Subcutaneous abdominal adipose tissue (tissue), 5 donors: ENCODE results near the gene GRIK4.

Source experiments
- H3K27ac ChIP-seq: one replicate; pipeline ENCODE4 v1.7.0; 2013; ENCODE audit warnings: low read depth, mild to moderate bottlenecking, inconsistent platforms, low read length, moderate library complexity
- H3K27me3 ChIP-seq, 5 donors: one replicate each; pipeline ENCODE4 v1.7.0; 2013; ENCODE audit warnings: low read length in 5 of 5, inconsistent platforms in 1 of 5; ENCODE audit not compliant: control insufficient read depth in 5 of 5, insufficient read depth in 4 of 5
- H3K36me3 ChIP-seq, 5 donors: one replicate each; pipeline ENCODE4 v1.7.0; 2013; ENCODE audit warnings: low read length in 5 of 5; ENCODE audit not compliant: control insufficient read depth in 5 of 5, insufficient read depth in 5 of 5
- H3K4me1 ChIP-seq, 5 donors: one replicate each; pipeline ENCODE4 v1.7.0; 2013; ENCODE audit warnings: low read length in 5 of 5, mild to moderate bottlenecking in 3 of 5, moderate library complexity in 1 of 5; ENCODE audit not compliant: control insufficient read depth in 5 of 5, insufficient read depth in 5 of 5
- H3K4me3 ChIP-seq, 5 donors: one replicate each; pipeline ENCODE4 v1.7.0; 2013; ENCODE audit warnings: low read length in 5 of 5, low read depth in 1 of 5
- H3K9ac ChIP-seq, 5 donors: one replicate each; pipeline ENCODE4 v1.7.0; 2013; ENCODE audit warnings: low read length in 5 of 5, mild to moderate bottlenecking in 4 of 5, moderate library complexity in 3 of 5
- H3K9me3 ChIP-seq, 5 donors: one replicate each; pipeline ENCODE4 v1.7.0; 2013; ENCODE audit warnings: low read length in 5 of 5; ENCODE audit not compliant: control insufficient read depth in 5 of 5
- donor health status: healthy.
- donor health status: healthy.
- donor health status: healthy.
- donor health status: healthy.
- donor health status: healthy.

GRIK4 gene

DNA sequence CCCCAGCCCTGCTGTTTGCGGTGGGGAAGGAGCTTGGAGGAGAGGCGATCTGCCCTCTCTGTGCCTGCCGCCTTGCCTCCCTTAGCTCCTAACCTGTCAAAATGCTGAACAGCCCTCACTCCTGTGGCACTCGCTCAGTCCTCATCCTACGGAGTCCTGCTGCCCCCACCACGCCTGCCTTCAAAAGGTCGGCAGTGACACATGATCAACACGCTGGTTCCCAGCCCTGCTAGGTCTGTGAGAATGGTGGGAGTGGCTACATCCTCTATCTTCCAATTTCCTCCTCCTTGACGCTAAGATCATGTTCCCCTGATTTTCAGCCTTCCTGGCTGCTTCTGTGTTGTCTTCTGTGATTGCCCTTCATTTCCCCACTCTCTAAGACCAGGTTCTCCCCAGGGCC is 392.1 kb downstream of the GRIK4 start:
- peaks cover 0 to 16% (median 13%) of the 10 kb centered on the region in 5 donors for H3K4me1 ChIP-seq
- H3K27me3 ChIP-seq = peaks cover 9 to 34% (median 11%) of the 10 kb centered on the region in 5 donors
- no peak overlapping the region for H3K4me3 ChIP-seq
- H3K9me3 ChIP-seq = no peaks in the 10 kb centered on the region
- no peaks in the 10 kb centered on the region for H3K36me3 ChIP-seq
- H3K27ac ChIP-seq = no peak overlapping the region
- no peak overlapping the region for H3K9ac ChIP-seq

DNA sequence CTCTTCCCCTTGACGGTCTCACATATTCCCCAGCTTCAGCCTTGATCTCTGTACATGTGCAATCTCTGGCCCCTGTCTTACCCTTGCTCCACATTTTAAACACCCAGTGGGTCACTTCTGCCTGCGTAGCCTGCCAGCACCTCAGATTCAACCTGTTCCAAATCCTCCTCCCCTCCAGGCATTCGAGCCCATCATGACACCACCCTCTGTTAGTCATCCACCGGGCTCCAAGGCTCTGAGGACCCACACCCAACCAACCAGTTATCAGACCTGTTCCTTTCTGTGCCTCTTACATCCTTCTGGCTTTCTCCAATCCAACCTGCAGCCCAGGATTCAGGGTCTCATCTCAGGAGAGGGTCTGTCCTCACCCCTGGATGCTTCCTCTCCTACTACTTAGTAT is 392.6 kb downstream of the GRIK4 start:
- Histone ChIP-seq H3K9ac (no peak overlapping the region), H3K4me3 (no peak overlapping the region), H3K36me3 (no peaks in the 10 kb centered on the region), H3K4me1 (peaks cover 0 to 20% (median 17%) of the 10 kb centered on the region in 5 donors), H3K27ac (no peak overlapping the region), H3K9me3 (no peaks in the 10 kb centered on the region), H3K27me3 (peaks cover 7 to 34% (median 11%) of the 10 kb centered on the region in 5 donors)

DNA sequence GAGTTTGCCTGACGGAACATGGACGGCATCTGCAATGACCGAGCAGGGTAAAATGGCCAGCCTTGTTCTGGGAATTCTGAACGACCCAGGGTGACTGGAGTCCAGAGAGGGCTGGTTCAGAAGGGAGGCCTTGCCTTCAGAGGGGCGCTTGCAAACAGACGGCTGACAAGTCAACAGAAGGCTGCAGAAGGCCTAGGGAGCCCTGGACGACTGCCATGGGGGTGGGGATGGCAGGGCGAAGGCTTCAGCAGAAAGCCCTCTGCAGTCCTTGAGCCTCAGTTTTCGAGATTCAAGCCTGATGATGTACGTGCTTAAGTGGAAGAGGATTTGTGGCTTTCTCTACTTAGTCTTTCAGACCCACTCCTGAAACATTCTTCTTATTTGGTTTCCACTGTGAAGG is 395.2 kb downstream of the GRIK4 start:
- H3K27ac ChIP-seq = no peak overlapping the region
- H3K9me3 ChIP-seq = no peaks in the 10 kb centered on the region

DNA sequence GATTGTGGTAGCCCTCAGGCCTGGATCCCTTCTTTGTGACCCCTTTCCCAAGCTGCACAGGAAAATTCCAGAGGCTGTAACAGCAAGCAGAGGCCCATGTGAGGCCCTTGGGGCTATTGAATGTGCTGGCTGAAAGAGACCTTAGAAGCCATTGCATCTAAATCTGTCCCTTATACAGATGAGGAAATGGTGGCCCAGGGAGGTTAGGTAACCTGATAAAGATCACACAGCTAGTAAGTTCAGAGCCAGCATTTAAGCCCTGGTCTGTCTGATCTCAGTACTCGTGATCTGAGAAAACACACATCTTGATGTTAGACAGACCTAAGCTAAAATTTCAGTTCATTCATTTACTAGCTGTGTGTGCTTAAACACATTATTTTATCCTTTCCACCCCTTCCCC is 396.4 kb downstream of the GRIK4 start:
- no peaks in the 10 kb centered on the region for H3K9me3 ChIP-seq
- no peaks in the 10 kb centered on the region for H3K36me3 ChIP-seq
- peaks cover 4 to 18% (median 7%) of the 10 kb centered on the region in 5 donors for H3K27me3 ChIP-seq
- H3K9ac ChIP-seq = no peak overlapping the region
- no peak overlapping the region for H3K27ac ChIP-seq
- H3K4me1 ChIP-seq = peaks cover 0 to 23% (median 20%) of the 10 kb centered on the region in 5 donors
- H3K4me3 ChIP-seq = no peak overlapping the region

More for the DNA sequence above, 395.2 kb downstream of the GRIK4 start:
- H3K4me1 ChIP-seq = peaks cover 0 to 23% (median 19%) of the 10 kb centered on the region in 5 donors
- H3K36me3 ChIP-seq = no peaks in the 10 kb centered on the region
- H3K27me3 ChIP-seq = peaks cover 4 to 28% (median 7%) of the 10 kb centered on the region in 5 donors
- no peak overlapping the region for H3K4me3 ChIP-seq
- no peak overlapping the region for H3K9ac ChIP-seq

DNA sequence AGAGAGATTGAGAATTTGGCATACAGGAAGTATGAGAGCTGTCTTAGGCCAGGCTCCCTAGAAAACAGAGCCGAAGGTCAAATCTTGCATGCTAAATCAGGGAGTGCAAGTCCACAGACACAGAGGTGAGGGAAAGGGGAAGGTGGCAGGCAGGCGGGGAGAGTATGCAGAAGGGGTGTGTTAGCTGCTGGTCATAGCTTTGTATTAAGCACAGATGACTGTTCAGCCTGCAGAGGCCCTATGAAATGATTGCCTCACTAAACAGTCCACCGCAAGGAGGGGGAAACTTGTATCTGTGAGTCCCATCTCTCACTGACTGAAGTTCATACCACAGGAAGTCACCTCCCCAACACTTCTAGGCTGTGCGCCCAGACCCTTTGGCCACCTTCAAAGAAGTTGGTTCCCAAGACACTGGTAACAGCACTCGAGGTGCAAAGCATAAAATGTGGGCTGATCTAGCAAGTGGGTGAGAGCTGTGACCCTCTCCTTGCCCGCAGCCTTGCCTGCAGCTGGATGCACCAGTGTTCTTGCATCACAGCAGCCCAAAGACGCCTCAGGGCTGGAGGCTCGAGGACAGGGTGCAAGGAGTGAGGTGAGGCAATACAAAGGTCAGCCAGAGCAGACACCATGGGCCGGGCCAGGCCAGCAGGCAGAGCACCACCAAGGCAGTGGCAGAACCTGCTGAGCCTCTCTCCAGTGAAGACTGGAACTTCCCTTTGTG is 397.1 kb downstream of the GRIK4 start:
- peaks cover 0 to 23% (median 20%) of the 10 kb centered on the region in 5 donors for H3K4me1 ChIP-seq
- H3K4me3 ChIP-seq = no peak overlapping the region
- no peak overlapping the region for H3K9ac ChIP-seq
- H3K36me3 ChIP-seq = no peaks in the 10 kb centered on the region
- peaks cover under 1 to 11% (median 4%) of the 10 kb centered on the region in 5 donors for H3K27me3 ChIP-seq
- no peak overlapping the region for H3K27ac ChIP-seq
- no peaks in the 10 kb centered on the region for H3K9me3 ChIP-seq

- no peak overlapping the region for H3K27ac ChIP-seq
- H3K9ac ChIP-seq = no peak overlapping the region
- H3K4me1 ChIP-seq = peaks cover 0 to 23% (median 20%) of the 10 kb centered on the region in 5 donors
- no peaks in the 10 kb centered on the region for H3K36me3 ChIP-seq
- no peaks in the 10 kb centered on the region for H3K9me3 ChIP-seq
- H3K4me3 ChIP-seq = no peak overlapping the region
- H3K27me3 ChIP-seq = peaks cover 0 to 3% (median 0%) of the 10 kb centered on the region in 5 donors
Observed at GRCh38 chr11:120909676-120910416, 398.3 kb downstream of the GRIK4 start.

- H3K27me3 ChIP-seq = peaks cover 0 to 8% (median 3%) of the 10 kb centered on the region in 5 donors
- no peak overlapping the region for H3K27ac ChIP-seq
- no peak overlapping the region for H3K4me3 ChIP-seq
- H3K9ac ChIP-seq = no peak overlapping the region
- H3K36me3 ChIP-seq = no peaks in the 10 kb centered on the region
- H3K4me1 ChIP-seq = peaks cover 0 to 18% (median 16%) of the 10 kb centered on the region in 5 donors
- no peaks in the 10 kb centered on the region for H3K9me3 ChIP-seq
Observed at GRCh38 chr11:120911943-120912342, 400.4 kb downstream of the GRIK4 start.

DNA sequence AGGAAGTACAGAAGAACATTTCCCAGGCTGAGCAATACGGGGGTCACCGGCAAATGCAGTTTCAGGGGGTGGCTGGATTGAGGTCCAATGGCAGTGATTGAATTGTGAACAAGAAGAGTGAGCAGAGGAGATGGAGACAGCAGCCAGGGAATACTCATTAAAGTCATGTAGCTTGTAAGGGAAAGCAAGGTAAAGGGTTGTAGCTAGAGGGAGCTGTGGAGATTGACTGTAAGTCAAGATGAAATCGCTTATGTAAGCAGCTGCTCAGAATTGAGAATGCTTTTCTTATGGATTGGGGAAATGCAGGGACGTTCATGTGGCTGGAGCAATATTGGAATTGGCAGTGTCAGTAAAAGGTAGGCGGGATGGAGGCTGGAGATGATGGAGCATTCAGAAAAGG is 401.0 kb downstream of the GRIK4 start:
- H3K27ac ChIP-seq = no peak overlapping the region
- no peaks in the 10 kb centered on the region for H3K36me3 ChIP-seq
- H3K9ac ChIP-seq = no peak overlapping the region

GRCh38 chr11:120912915-120913314 is 401.4 kb downstream of the GRIK4 start:
- no peaks in the 10 kb centered on the region for H3K9me3 ChIP-seq
- H3K27me3 ChIP-seq = peaks cover 0 to 8% (median 4%) of the 10 kb centered on the region in 5 donors
- H3K27ac ChIP-seq = no peak overlapping the region
- H3K4me3 ChIP-seq = no peak overlapping the region
- H3K4me1 ChIP-seq = peaks cover 0 to 15% (median 14%) of the 10 kb centered on the region in 5 donors
- H3K36me3 ChIP-seq = no peaks in the 10 kb centered on the region
- no peak overlapping the region for H3K9ac ChIP-seq

More for the DNA sequence above, 401.0 kb downstream of the GRIK4 start:
- Histone ChIP-seq H3K9me3 (no peaks in the 10 kb centered on the region), H3K4me1 (peaks cover 0 to 18% (median 16%) of the 10 kb centered on the region in 5 donors), H3K4me3 (no peak overlapping the region), H3K27me3 (peaks cover 0 to 8% (median 3%) of the 10 kb centered on the region in 5 donors)

DNA sequence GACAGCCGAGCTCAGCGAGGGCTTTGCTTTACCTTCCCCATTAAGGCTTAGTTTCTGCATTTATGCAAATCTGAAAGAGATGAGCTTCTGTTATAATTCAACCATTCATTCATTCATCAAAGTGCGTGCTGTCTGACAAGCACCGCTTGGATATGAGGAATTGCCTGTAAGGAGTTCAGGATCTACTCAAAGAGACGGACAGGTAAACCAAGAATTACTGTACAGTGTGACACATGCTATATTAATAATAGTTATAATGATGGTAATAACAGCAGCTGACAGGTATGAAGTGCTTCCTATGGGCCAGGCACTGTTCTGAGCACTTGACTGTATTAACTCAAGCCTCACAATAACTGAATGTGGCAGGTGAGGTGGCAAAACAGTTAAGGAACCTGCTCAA is 402.5 kb downstream of the GRIK4 start:
- H3K4me1 ChIP-seq = peaks cover 0 to 4% (median 3%) of the 10 kb centered on the region in 5 donors
- H3K9ac ChIP-seq = no peak overlapping the region
- H3K9me3 ChIP-seq = no peaks in the 10 kb centered on the region
- H3K36me3 ChIP-seq = no peaks in the 10 kb centered on the region
- no peak overlapping the region for H3K4me3 ChIP-seq
- H3K27ac ChIP-seq = no peak overlapping the region
- peaks cover 0 to 8% (median 5%) of the 10 kb centered on the region in 5 donors for H3K27me3 ChIP-seq
